Nephron (organoid): Measurements from ENCODE around the gene HDHD2.

Experiments
- H3K27ac Mint-ChIP-seq, 3 experiments: 2 replicates each; pipeline ENCODE4 v1.8.0; 2020; ENCODE audit warnings: mixed read lengths in 3 of 3, mild to moderate bottlenecking in 2 of 3, moderate library complexity in 1 of 3
- H3K27me3 Mint-ChIP-seq: 2 replicates; pipeline ENCODE4 v1.8.0; 2021; ENCODE audit warnings: low read depth, mild to moderate bottlenecking, moderate library complexity, mixed read lengths
- H3K36me3 Mint-ChIP-seq: 2 replicates; pipeline ENCODE4 v1.8.0; 2020; ENCODE audit warnings: low read depth, mixed read lengths
- H3K4me1 Mint-ChIP-seq: 2 replicates; pipeline ENCODE4 v1.8.0; 2020; ENCODE audit warnings: mixed read lengths
- H3K4me3 Mint-ChIP-seq, 3 experiments: 2 replicates each; pipeline ENCODE4 v1.8.0; 2020; ENCODE audit warnings: mild to moderate bottlenecking in 3 of 3, mixed read lengths in 3 of 3, moderate library complexity in 2 of 3
- H3K9me3 Mint-ChIP-seq: 2 replicates; pipeline ENCODE4 v1.8.0; 2020; ENCODE audit warnings: mixed read lengths
- TF ChIP-seq, protein P1 (sequence below), 3 experiments: fragments of 200-600 bp; sonication (generic); IDR thresholded peaks; one replicate each; pipeline ENCODE4 v1.5.0; 2021; ENCODE audit warnings: antibody characterized with exemption in 3 of 3; ENCODE audit not compliant: unreplicated experiment in 3 of 3

The HDHD2 gene

GRCh38 chr18:47113796-47114540 is 36.3 kb downstream of the HDHD2 start:
- H3K9me3 Mint-ChIP-seq, result no peaks in the 10 kb centered on the region
- H3K4me3 Mint-ChIP-seq, result no peak overlapping the region
- peaks cover 47% of the 10 kb centered on the region for H3K36me3 Mint-ChIP-seq
- no peak overlapping the region for H3K27ac Mint-ChIP-seq
- no peaks in the 10 kb centered on the region for H3K27me3 Mint-ChIP-seq
- no peaks in the 10 kb centered on the region for H3K4me1 Mint-ChIP-seq
- TF ChIP-seq, protein P1, sequence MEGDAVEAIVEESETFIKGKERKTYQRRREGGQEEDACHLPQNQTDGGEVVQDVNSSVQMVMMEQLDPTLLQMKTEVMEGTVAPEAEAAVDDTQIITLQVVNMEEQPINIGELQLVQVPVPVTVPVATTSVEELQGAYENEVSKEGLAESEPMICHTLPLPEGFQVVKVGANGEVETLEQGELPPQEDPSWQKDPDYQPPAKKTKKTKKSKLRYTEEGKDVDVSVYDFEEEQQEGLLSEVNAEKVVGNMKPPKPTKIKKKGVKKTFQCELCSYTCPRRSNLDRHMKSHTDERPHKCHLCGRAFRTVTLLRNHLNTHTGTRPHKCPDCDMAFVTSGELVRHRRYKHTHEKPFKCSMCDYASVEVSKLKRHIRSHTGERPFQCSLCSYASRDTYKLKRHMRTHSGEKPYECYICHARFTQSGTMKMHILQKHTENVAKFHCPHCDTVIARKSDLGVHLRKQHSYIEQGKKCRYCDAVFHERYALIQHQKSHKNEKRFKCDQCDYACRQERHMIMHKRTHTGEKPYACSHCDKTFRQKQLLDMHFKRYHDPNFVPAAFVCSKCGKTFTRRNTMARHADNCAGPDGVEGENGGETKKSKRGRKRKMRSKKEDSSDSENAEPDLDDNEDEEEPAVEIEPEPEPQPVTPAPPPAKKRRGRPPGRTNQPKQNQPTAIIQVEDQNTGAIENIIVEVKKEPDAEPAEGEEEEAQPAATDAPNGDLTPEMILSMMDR (IDR thresholded peaks at IDR 0.05; ENCODE audit: unreplicated experiment in 3 of 3), result no peak

DNA sequence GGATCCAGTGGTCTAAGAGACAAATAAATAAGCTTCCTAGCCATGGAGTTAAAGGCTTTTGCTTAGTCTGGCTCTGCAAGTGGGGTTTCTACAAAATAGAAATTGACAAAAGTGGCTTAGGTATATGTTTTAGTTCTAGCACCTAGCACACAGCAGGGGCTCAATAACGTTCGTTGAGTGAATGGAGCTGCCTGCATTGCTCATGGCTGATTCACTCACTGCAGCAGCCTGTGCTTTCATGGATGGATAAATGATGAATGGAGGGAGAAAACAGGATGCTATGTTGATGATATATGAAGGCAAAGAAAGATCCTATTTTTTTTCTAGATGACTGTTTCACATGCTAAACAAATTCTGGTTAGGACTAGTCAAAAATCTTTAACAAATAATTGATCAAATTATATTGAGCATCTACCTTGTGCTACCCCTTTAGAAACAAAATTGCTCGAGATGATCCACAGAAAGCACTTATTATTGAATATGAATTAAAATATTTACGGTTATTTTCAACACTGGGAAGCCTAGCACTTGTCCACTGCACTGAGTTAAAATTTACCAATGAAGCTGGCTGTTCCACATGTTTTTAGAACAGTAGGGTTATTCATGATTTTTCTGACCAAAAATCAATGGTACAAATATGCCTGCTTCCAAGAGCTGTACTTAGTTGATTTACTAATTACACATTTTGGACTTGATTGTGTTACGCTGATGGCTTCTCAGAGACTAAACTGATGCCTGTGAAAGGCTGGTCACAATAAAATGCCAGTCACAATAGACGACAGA is 39.6 kb downstream of the HDHD2 start:
- Mint-ChIP-seq H3K9me3 (no peaks in the 10 kb centered on the region), H3K27ac (no peak overlapping the region), H3K4me1 (no peaks in the 10 kb centered on the region), H3K36me3 (peaks cover 51% of the 10 kb centered on the region), H3K27me3 (no peaks in the 10 kb centered on the region), H3K4me3 (no peak overlapping the region)
- TF ChIP-seq, protein P1 (IDR thresholded peaks at IDR 0.05; ENCODE audit: unreplicated experiment in 3 of 3), result no peak

DNA sequence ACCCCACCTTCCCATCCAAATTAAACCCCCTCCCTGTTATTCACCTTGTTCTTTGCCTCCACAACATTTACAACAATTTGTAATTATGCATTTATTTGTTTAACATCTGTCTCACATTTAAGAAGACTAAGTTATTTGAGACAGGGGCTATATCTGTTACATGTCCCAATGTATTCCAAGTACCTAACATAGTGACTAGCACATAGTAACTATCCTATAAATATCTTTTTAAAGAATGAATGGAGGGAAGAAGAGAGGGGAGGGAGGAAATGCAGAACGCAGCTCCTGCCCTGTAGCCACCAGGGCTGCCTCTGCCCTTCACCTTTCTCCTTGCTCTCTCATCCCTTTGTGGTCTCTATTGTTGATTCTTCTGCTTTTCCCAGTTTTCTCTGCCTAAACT is 40.6 kb downstream of the HDHD2 start:
- Mint-ChIP-seq H3K36me3 (peaks cover 46% of the 10 kb centered on the region), H3K4me3 (no peak overlapping the region), H3K4me1 (no peaks in the 10 kb centered on the region), H3K27me3 (no peaks in the 10 kb centered on the region), H3K27ac (no peak overlapping the region), H3K9me3 (no peaks in the 10 kb centered on the region)
- TF ChIP-seq, protein P1 (IDR thresholded peaks at IDR 0.05; ENCODE audit: unreplicated experiment in 3 of 3), result no peak

- H3K27ac Mint-ChIP-seq, result no peak overlapping the region
- no peaks in the 10 kb centered on the region for H3K4me1 Mint-ChIP-seq
- no peaks in the 10 kb centered on the region for H3K27me3 Mint-ChIP-seq
- TF ChIP-seq, protein P1 (IDR thresholded peaks at IDR 0.05; ENCODE audit: unreplicated experiment in 3 of 3), result no peak
- H3K9me3 Mint-ChIP-seq, result no peaks in the 10 kb centered on the region
- H3K36me3 Mint-ChIP-seq, result peaks cover 50% of the 10 kb centered on the region
- no peak overlapping the region for H3K4me3 Mint-ChIP-seq
Measured at GRCh38 chr18:47108998-47109405, 41.3 kb downstream of the HDHD2 start.

DNA sequence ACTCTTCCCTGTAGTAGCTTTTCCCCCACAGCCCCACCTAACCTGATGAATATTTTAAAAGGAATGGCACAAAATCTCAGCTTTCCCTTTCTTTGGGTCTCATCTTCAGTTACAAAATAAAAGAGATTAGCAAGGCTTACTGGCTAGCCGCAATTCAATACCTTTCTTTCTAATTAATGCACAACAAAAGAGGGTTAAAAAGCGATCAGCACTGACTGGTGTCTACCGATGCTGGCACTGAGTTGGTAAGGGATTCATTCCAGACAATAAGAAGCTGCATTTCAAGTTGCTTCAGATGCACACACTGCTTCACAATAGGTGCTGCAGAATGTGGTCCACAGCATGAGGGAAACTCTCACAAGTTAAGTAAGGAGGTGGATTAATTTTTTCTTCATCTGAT is 41.9 kb downstream of the HDHD2 start:
- no peak overlapping the region for H3K4me3 Mint-ChIP-seq
- TF ChIP-seq, protein P1 (IDR thresholded peaks at IDR 0.05; ENCODE audit: unreplicated experiment in 3 of 3), result no peak
- no peaks in the 10 kb centered on the region for H3K4me1 Mint-ChIP-seq
- H3K27ac Mint-ChIP-seq, result no peak overlapping the region
- peaks cover 44% of the 10 kb centered on the region for H3K36me3 Mint-ChIP-seq
- H3K27me3 Mint-ChIP-seq, result no peaks in the 10 kb centered on the region
- H3K9me3 Mint-ChIP-seq, result no peaks in the 10 kb centered on the region
